HEK293 (cell line): Measurements from ENCODE around the gene FRMD3.
A peak's percentile ranks its signal among the peaks of the same experiment; 100 is the strongest.
"Not testable (repeated sequence)": the region's sequence is repeated elsewhere in the genome, so short reads cannot be mapped to it uniquely, and the experiment has no call there.

Experiments
- CTCF ChIA-PET: fragments of 350-600 bp; formaldehyde crosslinking; extraction: SDS; loops from one replicate; lab custom pipeline; 2021; ENCODE audit warnings: antibody characterized with exemption; lab: Yijun Ruan, JAX
- POLR2A ChIA-PET: fragments of 300-600 bp; formaldehyde crosslinking; extraction: SDS; loops from one replicate; lab custom pipeline; 2020; ENCODE audit warnings: antibody characterized with exemption, inconsistent platforms; lab: Yijun Ruan, JAX
- H3K27ac ChIP-seq: fragments of 200-500 bp; sonication (Bioruptor generic); 2 replicates; pipeline ENCODE4 v1.5.1; 2014; ENCODE audit warnings: low read depth, low read length, control low read depth, inconsistent platforms; ENCODE audit errors: extremely low read depth
- H3K36me3 ChIP-seq, 2 experiments: fragments of 200-500 bp in 1 of 2; sonication (Bioruptor generic) in 1 of 2; 1 replicate in 1 of 2; 2 replicates in 1 of 2; pipeline ENCODE4 v1.5.1; 2014 to 2017; ENCODE audit warnings: inconsistent platforms in 2 of 2, low read length in 2 of 2; ENCODE audit not compliant: control insufficient read depth in 2 of 2, insufficient read depth in 1 of 2
- H3K4me1 ChIP-seq: fragments of 200-500 bp; sonication (Bioruptor generic); 2 replicates; pipeline ENCODE4 v1.5.1; 2014; ENCODE audit warnings: mild to moderate bottlenecking, low read length, inconsistent platforms; ENCODE audit not compliant: control insufficient read depth, insufficient read depth
- H3K4me3 ChIP-seq: 2 replicates; pipeline ENCODE4 v1.5.1; 2011; ENCODE audit warnings: low read depth, mild to moderate bottlenecking, control low read depth, low read length, moderate library complexity
- H3K9me3 ChIP-seq: fragments of 200-500 bp; sonication (Bioruptor generic); 2 replicates; pipeline ENCODE4 v1.5.1; 2014; ENCODE audit warnings: low read depth, low read length, inconsistent platforms; ENCODE audit not compliant: control insufficient read depth, insufficient read depth
- PRDM10 ChIP-seq: fragments of 450-650 bp; formaldehyde crosslinking; IDR thresholded peaks from 2 replicates; pipeline ENCODE4 v1.5.1; 2016; ENCODE audit warnings: missing biosample characterization, missing genetic modification characterization
- REST ChIP-seq: fragments of 450-650 bp; formaldehyde crosslinking; IDR thresholded peaks from 2 replicates; pipeline ENCODE4 v1.5.1; 2016; ENCODE audit warnings: missing biosample characterization, missing genetic modification characterization
- ZBTB11 ChIP-seq: fragments of 450-650 bp; formaldehyde crosslinking; conservative IDR thresholded peaks from 2 replicates; pipeline ENCODE4 v1.5.1; 2016; ENCODE audit warnings: low read depth, missing biosample characterization, missing genetic modification characterization
- ZBTB8A ChIP-seq: fragments of 450-650 bp; formaldehyde crosslinking; IDR thresholded peaks from 2 replicates; pipeline ENCODE4 v1.5.1; 2016; ENCODE audit warnings: missing biosample characterization, missing genetic modification characterization
- ZNF133 ChIP-seq: fragments of 450-650 bp; formaldehyde crosslinking; IDR thresholded peaks from 2 replicates; pipeline ENCODE4 v1.5.1; 2016; ENCODE audit warnings: missing biosample characterization, missing genetic modification characterization
- ZNF140 ChIP-seq: fragments of 450-650 bp; formaldehyde crosslinking; IDR thresholded peaks from 2 replicates; pipeline ENCODE4 v1.5.1; 2016; ENCODE audit warnings: missing biosample characterization, missing genetic modification characterization
- ZNF202 ChIP-seq: fragments of 450-650 bp; formaldehyde crosslinking; IDR thresholded peaks from 2 replicates; pipeline ENCODE4 v1.5.1; 2016; ENCODE audit warnings: missing biosample characterization, missing genetic modification characterization, borderline replicate concordance
- ZNF335 ChIP-seq: fragments of 450-650 bp; formaldehyde crosslinking; conservative IDR thresholded peaks from 2 replicates; pipeline ENCODE4 v1.5.1; 2016; ENCODE audit warnings: missing biosample characterization, missing genetic modification characterization
- ZNF394 ChIP-seq: fragments of 450-650 bp; formaldehyde crosslinking; IDR thresholded peaks from 2 replicates; pipeline ENCODE4 v1.5.1; 2016; ENCODE audit warnings: missing biosample characterization, missing genetic modification characterization, mild to moderate bottlenecking, moderate library complexity, borderline replicate concordance
- ZNF426 ChIP-seq: fragments of 450-650 bp; formaldehyde crosslinking; IDR thresholded peaks from 2 replicates; pipeline ENCODE4 v1.5.1; 2017; ENCODE audit warnings: missing biosample characterization, missing genetic modification characterization, mild to moderate bottlenecking, inconsistent platforms, moderate library complexity
- ZNF555 ChIP-seq: fragments of 450-650 bp; formaldehyde crosslinking; conservative IDR thresholded peaks from 2 replicates; pipeline ENCODE4 v1.5.1; 2017; ENCODE audit warnings: missing biosample characterization, mild to moderate bottlenecking, missing genetic modification characterization, inconsistent platforms
- ZNF623 ChIP-seq: fragments of 450-650 bp; formaldehyde crosslinking; IDR thresholded peaks from 2 replicates; pipeline ENCODE4 v1.5.1; 2016; ENCODE audit warnings: missing biosample characterization, missing genetic modification characterization
- ZNF629 ChIP-seq: fragments of 450-650 bp; formaldehyde crosslinking; IDR thresholded peaks from 2 replicates; pipeline ENCODE4 v1.5.1; 2017; ENCODE audit warnings: missing biosample characterization, missing genetic modification characterization
- TF ChIP-seq, protein P1 (sequence below): fragments of 450-650 bp; formaldehyde crosslinking; IDR thresholded peaks from 2 replicates; pipeline ENCODE4 v1.5.1; 2016; ENCODE audit warnings: missing biosample characterization, missing genetic modification characterization

FRMD3 gene

GRCh38 chr9:83358493-83358892 is 179.7 kb downstream of the FRMD3 start:
- POLR2A ChIA-PET, result not testable (repeated sequence)

GRCh38 chr9:83355729-83356151 is 182.5 kb downstream of the FRMD3 start:
- POLR2A ChIA-PET, result no interaction called here
- no peaks in the 10 kb centered on the region for H3K4me1 ChIP-seq
- no peak overlapping the region for H3K27ac ChIP-seq
- CTCF ChIA-PET, result no interaction called here
- TF ChIP-seq ZNF133 (no peak), ZNF335 (tag by site-specific recombination) (no peak), PRDM10 (tag by site-specific recombination) (peak; percentile 49; the same call in 1 of the 2 replicates)
- TF ChIP-seq, protein P1, sequence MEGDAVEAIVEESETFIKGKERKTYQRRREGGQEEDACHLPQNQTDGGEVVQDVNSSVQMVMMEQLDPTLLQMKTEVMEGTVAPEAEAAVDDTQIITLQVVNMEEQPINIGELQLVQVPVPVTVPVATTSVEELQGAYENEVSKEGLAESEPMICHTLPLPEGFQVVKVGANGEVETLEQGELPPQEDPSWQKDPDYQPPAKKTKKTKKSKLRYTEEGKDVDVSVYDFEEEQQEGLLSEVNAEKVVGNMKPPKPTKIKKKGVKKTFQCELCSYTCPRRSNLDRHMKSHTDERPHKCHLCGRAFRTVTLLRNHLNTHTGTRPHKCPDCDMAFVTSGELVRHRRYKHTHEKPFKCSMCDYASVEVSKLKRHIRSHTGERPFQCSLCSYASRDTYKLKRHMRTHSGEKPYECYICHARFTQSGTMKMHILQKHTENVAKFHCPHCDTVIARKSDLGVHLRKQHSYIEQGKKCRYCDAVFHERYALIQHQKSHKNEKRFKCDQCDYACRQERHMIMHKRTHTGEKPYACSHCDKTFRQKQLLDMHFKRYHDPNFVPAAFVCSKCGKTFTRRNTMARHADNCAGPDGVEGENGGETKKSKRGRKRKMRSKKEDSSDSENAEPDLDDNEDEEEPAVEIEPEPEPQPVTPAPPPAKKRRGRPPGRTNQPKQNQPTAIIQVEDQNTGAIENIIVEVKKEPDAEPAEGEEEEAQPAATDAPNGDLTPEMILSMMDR (tag by site-specific recombination), result no peak
- TF ChIP-seq, all 188 proteins: peak for 1
- Histone ChIP-seq H3K4me3 (no peak overlapping the region), H3K9me3 (no peaks in the 10 kb centered on the region), H3K36me3 (no peaks in the 10 kb centered on the region)

More at GRCh38 chr9:83358493-83358892, 179.7 kb downstream of the FRMD3 start:
- H3K4me1 ChIP-seq, H3K36me3 ChIP-seq, CTCF ChIA-PET, H3K4me3 ChIP-seq, H3K9me3 ChIP-seq, H3K27ac ChIP-seq: not testable (repeated sequence)
- TF ChIP-seq ZBTB11 (tag by site-specific recombination) (peak; percentile 64), ZNF555 (tag by site-specific recombination) (peak; percentile 57), ZNF426 (tag by site-specific recombination) (peak; percentile 64), ZNF202 (tag by site-specific recombination) (0 out of 2 replicates have a peak, but pooled peaks have one; percentile 50), ZNF623 (peak; percentile 50), ZBTB8A (tag by site-specific recombination) (peak; percentile 56), REST (tag by site-specific recombination) (peak; percentile 18; the same call in 1 of the 2 replicates), ZNF629 (0 out of 2 replicates have a peak, but pooled peaks have one; percentile 20), ZNF140 (peak; percentile 28; the same call in 1 of the 2 replicates), ZNF394 (peak; percentile 70; the same call in 1 of the 2 replicates)
